Amygdala (tissue), 56 donors: Measurements from ENCODE around the gene DTNBP1.
A peak's percentile ranks its signal among the peaks of the same experiment; 100 is the strongest.

Experiments
- DNase-seq, 56 donors: peaks; one replicate each; lab custom pipeline; 2025; lab: John Stamatoyannopoulos, UW

The DTNBP1 gene

GRCh38 chr6:15506066-15506465 is 156.8 kb downstream of the DTNBP1 start:
- DNase-seq, result no peak

- no peak for DNase-seq
Measured at GRCh38 chr6:15505463-15505918, 157.3 kb downstream of the DTNBP1 start.

GRCh38 chr6:15504581-15505350 is 158.1 kb downstream of the DTNBP1 start:
- DNase-seq, result peak in 52 of 56 donors; percentile 29 to 90 (median 71)

- peak in 28 of 56 donors; percentile 10 to 61 (median 38) for DNase-seq
Measured at GRCh38 chr6:15504040-15504495, 158.8 kb downstream of the DTNBP1 start.

GRCh38 chr6:15503346-15503680 is 159.5 kb downstream of the DTNBP1 start:
- no peak for DNase-seq

- peak in 2 of 56 donors; percentile 23 to 34 for DNase-seq
Measured at GRCh38 chr6:15502446-15503345, 160.1 kb downstream of the DTNBP1 start.

- DNase-seq, result peak in 49 of 56 donors; percentile 6 to 82 (median 53)
Measured at GRCh38 chr6:15501826-15502445, 160.9 kb downstream of the DTNBP1 start.

- no peak for DNase-seq
Measured at GRCh38 chr6:15500901-15501825, 161.7 kb downstream of the DTNBP1 start.

- DNase-seq, result no peak
Measured at GRCh38 chr6:15500078-15500740, 162.6 kb downstream of the DTNBP1 start.

- no peak for DNase-seq
Measured at GRCh38 chr6:15499591-15499990, 163.2 kb downstream of the DTNBP1 start.

- DNase-seq, result no peak
Measured at GRCh38 chr6:15499125-15499524, 163.7 kb downstream of the DTNBP1 start.

GRCh38 chr6:15498640-15499039 is 164.2 kb downstream of the DTNBP1 start:
- no peak for DNase-seq

GRCh38 chr6:15496345-15497131 is 166.3 kb downstream of the DTNBP1 start:
- DNase-seq, result no peak

GRCh38 chr6:15495375-15495901 is 167.4 kb downstream of the DTNBP1 start:
- no peak for DNase-seq

- no peak for DNase-seq
Measured at GRCh38 chr6:15493437-15494168, 169.2 kb downstream of the DTNBP1 start.

- DNase-seq, result no peak
Measured at GRCh38 chr6:15491986-15492269, 170.9 kb downstream of the DTNBP1 start.

- peak; percentile 15 to 89 (median 66) for DNase-seq
Measured at GRCh38 chr6:15491255-15491985, 171.4 kb downstream of the DTNBP1 start.
